Breast epithelium (tissue), 4 donors: ENCODE measurements around the gene SLC39A8. TPM values are rescaled to one million over a fixed set of nuclear protein-coding genes. Genes with fewer than 3 reads are reported as not detected.

ENCODE experiments used
- DNase-seq, 2 donors: peaks; one replicate each; pipeline ENCODE4 v3.0.0-alpha.2; 2019; ENCODE audit warnings: low spot score in 2 of 2
- H3K27ac ChIP-seq, 2 donors: fragments of 200-600 bp; sonication (generic) in 1 of 2; one replicate each; pipeline ENCODE4 v1.5.1; 2016 to 2019; ENCODE audit warnings: mild to moderate bottlenecking in 1 of 2
- H3K27me3 ChIP-seq, 2 donors: fragments of 200-600 bp; sonication (generic) in 1 of 2; one replicate each; pipeline versions ENCODE4 v1.5.1 to v1.6.0; 2017 to 2019; ENCODE audit warnings: control low read depth in 1 of 2, mild to moderate bottlenecking in 1 of 2
- H3K36me3 ChIP-seq: fragments of 200-600 bp; one replicate; pipeline ENCODE4 v1.5.1; 2019
- H3K4me1 ChIP-seq, 2 donors: fragments of 200-600 bp; sonication (generic); one replicate each; pipeline ENCODE4 v1.5.1; 2016 to 2019; ENCODE audit warnings: control low read depth in 1 of 2
- H3K4me3 ChIP-seq, 3 donors: fragments of 200-600 bp; sonication (generic); 1 replicate in 2 of 3; 2 replicates in 1 of 3; pipeline ENCODE4 v1.5.1; 2016 to 2019; ENCODE audit warnings: mild to moderate bottlenecking in 3 of 3, moderate library complexity in 2 of 3
- H3K9me3 ChIP-seq, 2 donors: fragments of 200-600 bp; sonication (generic) in 1 of 2; one replicate each; pipeline ENCODE4 v1.5.1; 2016 to 2019; ENCODE audit warnings: control low read depth in 1 of 2
- CTCF ChIP-seq, 3 donors: fragments of 450-650 bp; IDR thresholded peaks; one replicate each; pipeline ENCODE4 v1.5.1; 2016 to 2017; ENCODE audit warnings: antibody characterized with exemption in 3 of 3, mild to moderate bottlenecking in 3 of 3, moderate library complexity in 3 of 3
- POLR2A ChIP-seq: fragments of 450-650 bp; IDR thresholded peaks from one replicate; pipeline ENCODE4 v1.6.1; 2016; ENCODE audit warnings: antibody characterized with exemption, mild to moderate bottlenecking, moderate library complexity
- POLR2AphosphoS5 ChIP-seq, 3 donors: sonication (generic); formaldehyde crosslinking; IDR thresholded peaks; one replicate each; pipeline ENCODE4 v1.6.1; 2017; ENCODE audit warnings: antibody characterized with exemption in 3 of 3
- intact Hi-C: fragments of 100-400 bp; cut with DNase I; formaldehyde crosslinking; loops from one replicate; pipeline ENCODE4 v1.15.1; 2023; ENCODE audit warnings: low total_unique reads
- total RNA-seq, 3 donors: library from RNA; depleted of rRNA; stranded (reverse); fragments of >200 nt; gene quantifications; one replicate each; pipeline ENCODE4 v1.1.0, GENCODE V29; 2016

Gene SLC39A8
- total RNA-seq, 3 donors from 2014 or later = 10.6 to 66.3 (median 31.8) TPM

GRCh38 chr4:102256321-102256720 is 89.0 kb downstream of the SLC39A8 start:
- Histone ChIP-seq H3K27me3 (no peaks in the 10 kb centered on the region), H3K27ac (no peak overlapping the region), H3K4me1 (no peaks in the 10 kb centered on the region), H3K9me3 (no peaks in the 10 kb centered on the region), H3K4me3 (no peak overlapping the region), H3K36me3 (no peaks in the 10 kb centered on the region)
- TF ChIP-seq POLR2AphosphoS5 (IDR thresholded peaks at IDR 0.05) (no peak), CTCF (IDR thresholded peaks at IDR 0.05) (no peak), POLR2A (no peak)
- DNase-seq = no peak
- intact Hi-C loops = no loop called here

GRCh38 chr4:102253860-102254259 is 91.4 kb downstream of the SLC39A8 start:
- Histone ChIP-seq H3K9me3 (no peaks in the 10 kb centered on the region), H3K27me3 (no peaks in the 10 kb centered on the region), H3K4me3 (no peak overlapping the region), H3K27ac (no peak overlapping the region), H3K4me1 (no peaks in the 10 kb centered on the region), H3K36me3 (no peaks in the 10 kb centered on the region)
- intact Hi-C loops = no loop called here
- TF ChIP-seq CTCF (IDR thresholded peaks at IDR 0.05) = no peak
- TF ChIP-seq POLR2AphosphoS5 (IDR thresholded peaks at IDR 0.05) = no peak
- no peak for DNase-seq

- no peaks in the 10 kb centered on the region for H3K36me3 ChIP-seq
- TF ChIP-seq CTCF (IDR thresholded peaks at IDR 0.05) (no peak), POLR2AphosphoS5 (IDR thresholded peaks at IDR 0.05) (no peak), POLR2A (no peak)
- intact Hi-C loops = no loop called here
These were observed 93.1 kb downstream of the SLC39A8 start for GRCh38 chr4:102252171-102252570.

GRCh38 chr4:102250341-102250740 is 94.9 kb downstream of the SLC39A8 start:
- H3K27ac ChIP-seq = no peak overlapping the region
- no peaks in the 10 kb centered on the region for H3K9me3 ChIP-seq
- no peak overlapping the region for H3K4me3 ChIP-seq
- no peaks in the 10 kb centered on the region for H3K36me3 ChIP-seq
- H3K4me1 ChIP-seq = no peaks in the 10 kb centered on the region
- no peaks in the 10 kb centered on the region for H3K27me3 ChIP-seq
- no peak for DNase-seq
- no peak for TF ChIP-seq POLR2A
- TF ChIP-seq CTCF (IDR thresholded peaks at IDR 0.05) = no peak
- TF ChIP-seq POLR2AphosphoS5 (IDR thresholded peaks at IDR 0.05) = no peak
- intact Hi-C loops = no loop called here

More at GRCh38 chr4:102252171-102252570, 93.1 kb downstream of the SLC39A8 start:
- no peaks in the 10 kb centered on the region for H3K9me3 ChIP-seq
- no peak overlapping the region for H3K4me3 ChIP-seq
- no peaks in the 10 kb centered on the region for H3K4me1 ChIP-seq
- DNase-seq = no peak
- H3K27ac ChIP-seq = no peak overlapping the region
- H3K27me3 ChIP-seq = no peaks in the 10 kb centered on the region

- H3K9me3 ChIP-seq = peaks cover 0 to 4% of the 10 kb centered on the region in 2 donors
- DNase-seq = no peak
These were observed 98.2 kb downstream of the SLC39A8 start for GRCh38 chr4:102247041-102247440.

More at GRCh38 chr4:102247041-102247440, 98.2 kb downstream of the SLC39A8 start:
- H3K36me3 ChIP-seq = no peaks in the 10 kb centered on the region
- H3K4me1 ChIP-seq = no peaks in the 10 kb centered on the region
- intact Hi-C loops = no loop called here
- no peak overlapping the region for H3K4me3 ChIP-seq
- TF ChIP-seq POLR2AphosphoS5 (IDR thresholded peaks at IDR 0.05) (no peak), CTCF (IDR thresholded peaks at IDR 0.05) (no peak), POLR2A (no peak)
- no peaks in the 10 kb centered on the region for H3K27me3 ChIP-seq
- no peak overlapping the region for H3K27ac ChIP-seq
